ENCODE data around the gene FAM210B. TPM values are rescaled to one million over a fixed set of nuclear protein-coding genes. Genes with fewer than 3 reads are reported as not detected.
A peak's percentile ranks its signal among the peaks of the same experiment; 100 is the strongest.

Gene FAM210B
- polyA plus RNA-seq, 2 of the 4 experiments (the other 2 are of a cell fraction), result 9.1 to 13.1 TPM

- ATAC-seq (no peak), FAIRE-seq (no peak), DNase-seq (ENCODE audit: low read depth in 1 of 2, low spot score in 1 of 2) (no peak)
- Histone ChIP-seq H3K4me3 (no peak overlapping the region), H3K27ac (no peak overlapping the region), H3K9me3 (no peaks in the 10 kb centered on the region), H3K4me1 (no peaks in the 10 kb centered on the region), H3K4me2 (no peak overlapping the region)
- 82% methylated on average over 6 of the region's 6 CpGs for WGBS (ENCODE audit: missing lambda C conversion rate)
- ChIA-PET CTCF (no interaction called here), POLR2A (no interaction called here)
- TF ChIP-seq TP53 (CRISPR knock-in tag; IDR thresholded peaks at IDR 0.05) (no peak), NPAS2 (CRISPR knock-in tag; IDR thresholded peaks at IDR 0.05; ENCODE audit: borderline replicate concordance) (no peak), TFCP2L1 (CRISPR knock-in tag; IDR thresholded peaks at IDR 0.05) (no peak), CBX2 (IDR thresholded peaks at IDR 0.05; ENCODE audit: borderline replicate concordance, low read depth) (no peak), SMC3 (IDR thresholded peaks at IDR 0.05) (no peak), ELK1 (IDR thresholded peaks at IDR 0.05; ENCODE audit: low read depth, low read length) (no peak), RAD21 (conservative IDR thresholded peaks at IDR 0.05 in 1 of 2, IDR thresholded peaks at IDR 0.05 in 1 of 2) (no peak), POLR2AphosphoS2 (conservative IDR thresholded peaks at IDR 0.05; ENCODE audit: low read length) (no peak), ZNF302 (CRISPR knock-in tag; IDR thresholded peaks at IDR 0.05) (no peak), FOSL2 (IDR thresholded peaks at IDR 0.05) (no peak), FOSL2 (CRISPR knock-in tag; IDR thresholded peaks at IDR 0.05) (no peak), HES2 (IDR thresholded peaks at IDR 0.05) (no peak), EP300 (IDR thresholded peaks at IDR 0.05) (no peak)
Measured at GRCh38 chr20:56363491-56363890, 4.7 kb downstream of the FAM210B start.

GRCh38 chr20:56368351-56369134 lies 9.8 kb downstream of the FAM210B start:
- H3K4me1 ChIP-seq, result peaks cover under 1% of the 10 kb centered on the region; the same call in 2 of the 3 replicates
- no peak overlapping the region for H3K4me2 ChIP-seq
- H3K4me3 ChIP-seq, result no peak overlapping the region
- TF ChIP-seq TP53 (CRISPR knock-in tag; IDR thresholded peaks at IDR 0.05) (0 out of 2 replicates have a peak, but pooled peaks have one; percentile 19), NFE2L2 (conservative IDR thresholded peaks at IDR 0.05; ENCODE audit: low read length) (no peak), CTCF (IDR thresholded peaks at IDR 0.05) (no peak), RFX5 (IDR thresholded peaks at IDR 0.05) (no peak), JUN (IDR thresholded peaks at IDR 0.05) (no peak), HMGXB4 (CRISPR knock-in tag; IDR thresholded peaks at IDR 0.05; ENCODE audit: borderline replicate concordance) (no peak), ATOH8 (CRISPR knock-in tag; IDR thresholded peaks at IDR 0.05; ENCODE audit: low read depth) (no peak)
- WGBS (ENCODE audit: missing lambda C conversion rate), result 85% methylated on average over 6 of the region's 6 CpGs
- POLR2A ChIA-PET, result interaction anchor here (1.5 kb wide), 1 partner anchor 10 kb away, joined by 5 read pairs; the partner anchor contains the start of gene FAM210B
- H3K9me3 ChIP-seq, result no peaks in the 10 kb centered on the region
- FAIRE-seq (no peak), DNase-seq (ENCODE audit: low read depth in 1 of 2, low spot score in 1 of 2) (no peak), ATAC-seq (no peak)
- CTCF ChIA-PET, result interaction anchor here (1.1 kb wide), 1 partner anchor 25 kb away, joined by 4 read pairs; no protein-coding TSS in a partner anchor
- H3K27ac ChIP-seq, result no peak overlapping the region
